HFFc6 (cell line): ENCODE measurements around the gene UBL3. TPM values are rescaled to one million over a fixed set of nuclear protein-coding genes. Genes with fewer than 3 reads are reported as not detected.

Experiments
- DNase-seq: peaks from one replicate; pipeline ENCODE4 v3.0.0-alpha.2; 2018
- H3K27ac Mint-ChIP-seq: 2 replicates; pipeline ENCODE4 v1.8.0; 2020; ENCODE audit warnings: mild to moderate bottlenecking, mixed read lengths
- H3K27me3 Mint-ChIP-seq: 2 replicates; pipeline ENCODE4 v1.8.0; 2021; ENCODE audit warnings: mild to moderate bottlenecking, moderate library complexity, mixed read lengths; ENCODE audit not compliant: insufficient read depth
- H3K36me3 Mint-ChIP-seq: 2 replicates; pipeline ENCODE4 v1.8.0; 2021; ENCODE audit warnings: low read depth, mixed read lengths
- H3K4me1 Mint-ChIP-seq: 2 replicates; pipeline ENCODE4 v1.8.0; 2020; ENCODE audit warnings: low read depth, mixed read lengths
- H3K4me3 Mint-ChIP-seq: 2 replicates; pipeline ENCODE4 v1.8.0; 2020; ENCODE audit warnings: mild to moderate bottlenecking, moderate library complexity, mixed read lengths
- H3K9me3 Mint-ChIP-seq: 2 replicates; pipeline ENCODE4 v1.8.0; 2020; ENCODE audit warnings: mild to moderate bottlenecking, mixed read lengths
- total RNA-seq, 6 experiments: library from RNA; stranded (reverse); fragmentation: NEBNext Ultra II Directional; extraction: Animal tissue kit (Norgen Biotek cat#: 25700); gene quantifications; 2 replicates in 1 of 6; 3 replicates in 5 of 6; pipeline ENCODE4 v1.2.3, GENCODE V29; 2021
- TF ChIP-seq, protein P1 (sequence below): fragments of 200-600 bp; sonication (generic); IDR thresholded peaks from 2 replicates; pipeline ENCODE4 v1.5.0; 2021; ENCODE audit warnings: antibody characterized with exemption, mild to moderate bottlenecking

UBL3 gene
- total RNA-seq, 6 experiments from 2014 or later, result 38.0 to 57.4 (median 44.6) TPM

DNA sequence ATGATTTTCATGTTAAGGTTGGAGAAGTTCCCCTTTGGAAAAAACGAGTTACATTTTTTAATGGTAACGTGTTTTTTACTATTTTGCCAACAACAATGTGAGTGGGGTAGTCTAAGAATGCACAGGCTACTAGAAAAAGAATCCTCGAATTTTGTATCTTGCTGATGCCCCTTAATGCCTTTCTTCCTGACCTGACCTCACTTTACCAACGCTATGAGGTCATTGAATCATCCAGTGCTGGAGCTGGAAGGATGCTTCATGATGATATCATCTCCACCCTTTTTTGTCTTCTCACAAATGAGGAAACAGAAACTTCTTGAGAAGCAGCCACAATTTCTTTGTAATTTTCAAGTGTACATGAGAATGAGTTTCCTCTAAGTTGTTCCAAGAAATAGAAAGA, 8.2 kb upstream of the UBL3 start:
- DNase-seq, result peak; percentile 32
- Mint-ChIP-seq H3K4me3 (no peak overlapping the region), H3K4me1 (peaks cover 70% of the 10 kb centered on the region), H3K27me3 (0 out of 2 replicates have a peak, but pooled peaks cover 1% of the 10 kb centered on the region), H3K36me3 (peaks cover under 1% of the 10 kb centered on the region; the same call in 1 of the 2 replicates), H3K27ac (peak overlapping the region; percentile 51), H3K9me3 (no peaks in the 10 kb centered on the region)
- TF ChIP-seq, protein P1, sequence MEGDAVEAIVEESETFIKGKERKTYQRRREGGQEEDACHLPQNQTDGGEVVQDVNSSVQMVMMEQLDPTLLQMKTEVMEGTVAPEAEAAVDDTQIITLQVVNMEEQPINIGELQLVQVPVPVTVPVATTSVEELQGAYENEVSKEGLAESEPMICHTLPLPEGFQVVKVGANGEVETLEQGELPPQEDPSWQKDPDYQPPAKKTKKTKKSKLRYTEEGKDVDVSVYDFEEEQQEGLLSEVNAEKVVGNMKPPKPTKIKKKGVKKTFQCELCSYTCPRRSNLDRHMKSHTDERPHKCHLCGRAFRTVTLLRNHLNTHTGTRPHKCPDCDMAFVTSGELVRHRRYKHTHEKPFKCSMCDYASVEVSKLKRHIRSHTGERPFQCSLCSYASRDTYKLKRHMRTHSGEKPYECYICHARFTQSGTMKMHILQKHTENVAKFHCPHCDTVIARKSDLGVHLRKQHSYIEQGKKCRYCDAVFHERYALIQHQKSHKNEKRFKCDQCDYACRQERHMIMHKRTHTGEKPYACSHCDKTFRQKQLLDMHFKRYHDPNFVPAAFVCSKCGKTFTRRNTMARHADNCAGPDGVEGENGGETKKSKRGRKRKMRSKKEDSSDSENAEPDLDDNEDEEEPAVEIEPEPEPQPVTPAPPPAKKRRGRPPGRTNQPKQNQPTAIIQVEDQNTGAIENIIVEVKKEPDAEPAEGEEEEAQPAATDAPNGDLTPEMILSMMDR, result no peak

DNA sequence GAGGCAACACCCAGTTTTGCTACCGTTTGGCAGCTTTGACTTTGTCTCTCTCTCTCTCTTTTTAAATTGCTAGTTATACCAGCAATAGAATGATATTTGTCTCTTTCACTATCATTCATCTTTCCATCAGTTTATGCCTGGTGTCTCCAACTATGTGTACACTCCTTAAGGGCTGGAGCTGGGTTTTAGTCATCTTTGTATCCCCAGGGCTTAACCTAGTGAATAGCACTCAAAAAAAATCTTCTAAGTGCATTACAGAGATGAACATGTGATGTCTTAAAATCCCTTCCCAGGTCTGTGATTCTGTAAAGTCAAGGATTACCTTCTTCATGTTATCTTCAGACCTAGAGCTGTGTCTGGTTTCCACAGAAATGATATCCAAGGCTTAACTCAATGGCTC, 7.8 kb upstream of the UBL3 start:
- TF ChIP-seq, protein P1, result no peak
- Mint-ChIP-seq H3K36me3 (no peaks in the 10 kb centered on the region), H3K27me3 (0 out of 2 replicates have a peak, but pooled peaks cover 1% of the 10 kb centered on the region), H3K4me3 (no peak overlapping the region), H3K4me1 (peaks cover 74% of the 10 kb centered on the region), H3K9me3 (no peaks in the 10 kb centered on the region), H3K27ac (peak overlapping the region; percentile 51)
- no peak for DNase-seq

DNA sequence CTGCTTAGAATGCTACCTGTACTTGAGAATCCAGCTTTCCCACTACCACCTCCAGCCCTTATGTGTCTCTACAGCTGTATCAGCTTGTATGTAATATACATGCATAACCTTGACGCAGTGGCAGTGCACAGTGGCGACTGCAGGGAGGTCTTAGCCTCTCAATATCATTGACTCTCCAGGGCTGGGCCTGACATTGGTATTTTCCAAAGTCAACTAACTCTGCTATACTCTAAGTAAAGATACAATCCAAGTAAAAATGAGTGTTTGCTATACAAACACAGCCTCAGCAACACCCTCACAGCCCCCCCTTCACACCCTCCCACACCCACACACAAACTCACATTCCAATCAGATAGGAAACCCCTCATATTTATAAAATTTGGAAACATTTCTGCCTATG, 6.7 kb upstream of the UBL3 start:
- TF ChIP-seq, protein P1, result no peak
- H3K27me3 Mint-ChIP-seq, result peaks cover 1% of the 10 kb centered on the region; the same call in 1 of the 2 replicates
- H3K4me3 Mint-ChIP-seq, result no peak overlapping the region
- H3K27ac Mint-ChIP-seq, result no peak overlapping the region
- DNase-seq, result no peak
- H3K36me3 Mint-ChIP-seq, result no peaks in the 10 kb centered on the region
- peaks cover 74% of the 10 kb centered on the region for H3K4me1 Mint-ChIP-seq
- no peaks in the 10 kb centered on the region for H3K9me3 Mint-ChIP-seq

DNA sequence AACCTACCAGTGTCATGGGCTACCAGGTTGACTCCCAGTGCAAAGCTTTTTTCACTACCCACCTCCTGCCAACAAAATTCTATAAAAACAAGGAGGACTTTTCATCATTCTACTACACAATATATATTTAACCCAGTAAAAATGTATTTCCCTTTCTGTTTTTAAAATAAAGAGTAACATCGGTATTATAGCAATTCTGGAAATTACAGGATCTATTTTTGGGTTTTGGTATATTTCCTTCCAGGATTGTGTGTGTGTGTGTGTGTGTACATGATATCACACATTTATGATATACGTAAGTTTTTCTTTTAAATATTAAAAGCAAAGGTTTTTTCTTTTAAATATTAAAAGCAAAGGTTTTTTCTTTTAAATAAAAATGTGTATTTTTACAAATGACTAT, 6.0 kb upstream of the UBL3 start:
- H3K4me1 Mint-ChIP-seq, result peaks cover 74% of the 10 kb centered on the region
- DNase-seq, result no peak
- no peaks in the 10 kb centered on the region; the same call in 1 of the 2 replicates for H3K27me3 Mint-ChIP-seq
- H3K4me3 Mint-ChIP-seq, result no peak overlapping the region
- TF ChIP-seq, protein P1, result no peak
- H3K27ac Mint-ChIP-seq, result no peak overlapping the region
- no peaks in the 10 kb centered on the region for H3K36me3 Mint-ChIP-seq
- no peaks in the 10 kb centered on the region for H3K9me3 Mint-ChIP-seq

DNA sequence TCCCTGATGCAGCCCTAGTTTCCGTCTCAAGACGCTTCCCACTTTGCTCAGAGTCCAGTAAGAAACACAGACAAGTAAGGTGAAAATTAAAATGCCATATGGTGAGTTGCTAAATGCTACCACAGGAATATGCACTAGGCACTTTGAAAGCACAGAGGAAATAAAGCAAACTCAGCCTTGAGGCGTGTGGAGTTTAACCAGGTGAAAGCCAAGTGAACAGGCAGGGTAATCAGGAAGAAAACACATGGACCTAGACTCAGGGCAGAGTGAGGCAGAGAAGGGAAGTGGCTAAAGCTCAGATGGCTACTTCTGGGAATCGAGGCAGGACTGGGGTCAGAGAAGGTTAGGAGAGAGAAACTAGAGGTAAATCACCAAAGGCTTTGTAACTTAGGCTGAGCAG, 5.4 kb upstream of the UBL3 start:
- H3K4me1 Mint-ChIP-seq, result peaks cover 74% of the 10 kb centered on the region
- TF ChIP-seq, protein P1, result no peak
- no peaks in the 10 kb centered on the region for H3K9me3 Mint-ChIP-seq
- no peaks in the 10 kb centered on the region for H3K36me3 Mint-ChIP-seq
- DNase-seq, result no peak
- peak overlapping the region; percentile 32; the same call in 1 of the 2 replicates for H3K27ac Mint-ChIP-seq
- no peaks in the 10 kb centered on the region; the same call in 1 of the 2 replicates for H3K27me3 Mint-ChIP-seq
- 0 out of 2 replicates have a peak overlapping the region, but pooled peaks have one; percentile 1 for H3K4me3 Mint-ChIP-seq
